Right forelimb (tissue), 1 donor: ENCODE results near the gene UGT2B15.
"Not testable (repeated sequence)": the region's sequence is repeated elsewhere in the genome, so short reads cannot be mapped to it uniquely, and the experiment has no call there.

Source experiments
- DNase-seq: peaks from one replicate; pipeline ENCODE4 v3.0.0-alpha.2; 2018

Gene UGT2B15

DNA sequence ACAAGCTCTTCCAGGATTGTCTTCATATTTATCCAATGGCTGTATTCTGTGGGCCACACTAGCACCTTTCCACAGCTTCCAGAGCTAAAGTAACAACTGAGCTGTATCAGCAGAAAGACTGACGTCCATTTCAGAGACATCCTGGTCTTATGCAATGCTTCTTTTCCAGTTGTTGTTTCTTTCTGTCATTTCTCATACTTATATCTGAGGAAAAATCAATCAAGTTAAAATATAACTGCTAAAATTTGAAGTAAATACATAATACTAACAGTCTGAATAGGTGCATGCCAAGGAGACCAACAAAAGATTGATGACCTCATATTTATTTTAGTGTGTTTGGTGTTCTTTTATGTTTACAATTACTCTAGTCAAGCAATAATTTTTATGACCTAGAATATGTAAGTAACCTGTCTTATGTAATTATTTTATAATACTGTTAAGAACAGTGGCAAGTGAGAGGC, at the start of gene UGT2B15:
UGT2B15 (minus strand) TSS at position 174 of the 461 bp plus-strand sequence; CDS start at position 140, 34 bp downstream.
- not testable (repeated sequence) for DNase-seq

DNA sequence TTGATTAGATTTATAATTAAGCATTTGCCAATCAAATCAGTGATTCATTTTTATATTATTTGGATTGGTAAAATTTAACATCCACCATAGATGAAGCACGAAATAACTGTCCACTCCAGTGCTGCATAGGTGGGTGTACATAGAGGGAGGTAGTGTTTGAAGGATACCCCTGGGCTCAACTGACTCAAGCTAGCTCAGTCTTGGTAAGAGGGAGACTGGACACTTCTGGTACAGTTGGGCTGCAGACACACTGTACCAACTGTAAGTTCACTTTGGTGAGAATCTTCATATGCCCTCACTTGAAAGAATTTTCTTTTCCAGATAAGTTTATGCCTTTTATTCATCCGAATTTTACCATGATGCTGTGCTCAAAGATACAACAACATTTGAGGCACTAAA, 48.6 kb upstream of the UGT2B15 start:
- no peak for DNase-seq

DNA sequence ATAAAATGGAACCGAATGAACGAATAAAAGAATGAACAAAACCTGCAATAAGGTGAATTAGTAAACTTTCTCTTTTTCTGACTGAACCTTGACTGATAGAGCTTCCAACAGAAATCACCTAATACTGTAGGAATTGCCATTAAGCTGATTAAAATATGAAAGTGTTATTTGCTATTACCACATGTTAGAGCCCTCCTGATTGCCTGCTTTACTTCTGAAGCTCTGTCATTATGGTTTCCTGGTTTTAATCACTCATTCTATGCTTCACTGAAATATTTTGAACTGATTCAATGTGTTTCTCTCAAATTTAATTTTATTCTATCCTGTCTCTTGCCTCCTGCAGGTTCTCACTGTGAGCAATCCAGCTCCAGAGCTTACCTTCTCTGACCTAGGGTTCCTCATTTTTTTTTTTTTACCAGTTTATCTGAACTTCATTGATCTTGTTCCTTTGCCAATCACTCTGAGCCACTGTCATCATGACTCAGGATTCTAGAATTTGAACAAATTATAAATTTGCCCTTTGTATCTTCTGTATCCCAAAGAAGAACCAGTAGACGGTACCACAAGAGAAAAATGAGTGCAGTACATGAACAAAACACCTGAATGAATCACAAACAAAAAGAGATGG, 48.1 kb upstream of the UGT2B15 start:
- DNase-seq = no peak

DNA sequence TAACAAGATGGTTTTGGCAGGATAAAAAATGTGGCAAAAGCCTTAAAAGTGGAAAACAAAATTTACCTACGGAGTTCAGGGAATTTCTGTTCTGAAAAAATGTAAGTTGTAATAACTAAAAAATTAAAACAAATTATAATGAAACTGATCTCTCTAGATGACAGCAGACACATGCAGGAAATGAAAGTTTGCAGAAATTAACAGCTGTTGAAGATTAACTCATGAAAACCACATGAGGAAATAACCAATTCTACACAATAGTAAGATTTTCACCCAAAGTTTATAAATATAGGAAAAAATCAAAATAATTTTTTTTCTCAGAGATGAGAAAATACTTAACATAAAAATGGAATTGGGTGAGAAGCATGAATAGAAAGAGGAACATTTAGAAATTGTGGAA, 47.5 kb upstream of the UGT2B15 start:
- DNase-seq = no peak

DNA sequence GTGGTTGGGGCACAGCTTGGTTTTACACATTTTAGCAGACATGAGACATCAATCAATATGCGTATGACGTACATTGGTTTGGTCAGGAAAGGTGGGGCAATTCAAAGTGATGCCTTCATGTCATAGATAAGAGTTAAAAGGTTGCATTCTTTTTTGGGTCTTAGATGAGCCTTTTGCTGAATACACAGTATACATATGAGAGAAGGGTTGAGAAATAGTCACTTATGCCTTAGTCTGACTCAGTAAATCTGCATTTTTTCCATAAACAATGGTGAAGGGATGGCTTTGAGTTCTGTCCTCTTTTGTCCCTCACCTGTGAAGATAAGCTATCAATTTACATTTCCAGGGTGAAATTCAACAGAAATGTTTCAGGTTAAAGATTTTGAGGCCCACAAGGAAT, 43.9 kb upstream of the UGT2B15 start:
- no peak for DNase-seq

DNA sequence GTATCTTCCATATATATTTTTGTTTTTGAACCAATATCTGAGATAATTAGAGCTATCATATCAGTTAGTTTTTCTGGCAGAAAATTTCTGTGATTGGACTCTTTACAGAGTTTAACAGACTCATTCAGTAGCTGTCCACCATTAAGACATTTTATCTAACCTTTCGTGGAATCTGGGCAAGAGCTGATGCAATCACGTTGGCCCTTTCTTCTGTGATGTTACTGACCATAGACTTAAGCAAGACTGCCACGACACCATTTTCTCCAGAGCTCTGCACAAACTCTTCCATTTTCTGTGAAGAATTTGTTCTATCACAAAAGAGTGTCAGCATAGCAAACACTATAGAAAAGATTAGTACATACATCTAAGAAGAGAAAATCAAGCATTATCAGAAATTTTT, 41.8 kb upstream of the UGT2B15 start:
- DNase-seq = no peak

DNA sequence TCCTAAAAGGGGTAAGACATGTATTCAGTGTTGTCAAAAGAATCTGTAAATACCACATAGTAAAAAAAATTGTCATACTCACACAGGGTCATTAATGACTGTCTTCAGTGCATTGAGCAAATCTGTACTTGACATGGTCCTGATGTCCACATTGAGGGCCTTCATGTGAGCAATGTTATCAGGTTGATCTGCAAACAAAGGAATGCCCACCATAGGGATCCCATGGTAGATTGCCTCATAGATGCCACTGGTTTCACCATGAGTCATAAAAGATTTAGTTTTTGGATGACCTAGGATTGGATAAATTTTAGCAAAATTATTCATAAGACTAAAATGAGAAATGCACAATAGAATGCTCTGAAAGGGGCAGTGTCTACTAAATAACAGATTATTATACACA, 38.1 kb upstream of the UGT2B15 start:
- no peak for DNase-seq

DNA sequence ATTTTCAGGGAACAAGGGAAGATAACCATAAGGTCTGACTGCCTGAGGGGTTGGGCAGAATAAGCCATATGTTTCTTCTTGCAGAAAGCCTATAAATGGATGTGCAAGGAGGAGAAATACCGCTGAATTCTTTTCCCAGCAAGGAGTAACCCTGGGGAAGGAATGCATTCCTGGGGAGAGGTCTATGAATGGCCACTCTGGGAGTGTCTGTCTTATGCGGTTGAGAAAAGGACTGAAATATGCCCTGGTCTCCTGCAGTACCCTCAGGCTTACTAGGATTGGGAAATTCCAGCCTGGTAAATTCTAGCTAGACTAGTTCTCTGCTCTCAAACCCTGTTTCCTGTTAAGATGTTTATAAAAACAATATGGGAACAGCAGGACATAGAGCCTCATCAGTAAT, 32.7 kb upstream of the UGT2B15 start:
- DNase-seq = not testable (repeated sequence)

DNA sequence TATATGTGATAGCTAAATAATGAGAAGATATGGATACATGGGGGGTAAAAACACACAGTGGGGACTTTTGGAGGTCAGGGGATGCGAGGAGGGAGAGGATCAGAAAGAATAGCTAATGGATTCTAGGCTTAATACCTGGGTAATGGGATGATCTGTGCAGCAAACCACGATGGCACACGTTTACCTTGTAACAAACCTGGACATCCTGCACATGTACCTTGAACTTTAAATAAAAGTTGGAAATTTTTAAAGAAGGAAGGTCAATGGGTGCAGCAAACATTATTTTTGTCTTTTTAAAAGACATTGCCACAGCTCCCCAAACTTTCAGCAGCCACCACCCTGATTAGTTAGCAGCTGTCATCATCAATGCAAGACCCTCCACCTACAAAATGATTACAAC, 29.7 kb upstream of the UGT2B15 start:
- no peak for DNase-seq

DNA sequence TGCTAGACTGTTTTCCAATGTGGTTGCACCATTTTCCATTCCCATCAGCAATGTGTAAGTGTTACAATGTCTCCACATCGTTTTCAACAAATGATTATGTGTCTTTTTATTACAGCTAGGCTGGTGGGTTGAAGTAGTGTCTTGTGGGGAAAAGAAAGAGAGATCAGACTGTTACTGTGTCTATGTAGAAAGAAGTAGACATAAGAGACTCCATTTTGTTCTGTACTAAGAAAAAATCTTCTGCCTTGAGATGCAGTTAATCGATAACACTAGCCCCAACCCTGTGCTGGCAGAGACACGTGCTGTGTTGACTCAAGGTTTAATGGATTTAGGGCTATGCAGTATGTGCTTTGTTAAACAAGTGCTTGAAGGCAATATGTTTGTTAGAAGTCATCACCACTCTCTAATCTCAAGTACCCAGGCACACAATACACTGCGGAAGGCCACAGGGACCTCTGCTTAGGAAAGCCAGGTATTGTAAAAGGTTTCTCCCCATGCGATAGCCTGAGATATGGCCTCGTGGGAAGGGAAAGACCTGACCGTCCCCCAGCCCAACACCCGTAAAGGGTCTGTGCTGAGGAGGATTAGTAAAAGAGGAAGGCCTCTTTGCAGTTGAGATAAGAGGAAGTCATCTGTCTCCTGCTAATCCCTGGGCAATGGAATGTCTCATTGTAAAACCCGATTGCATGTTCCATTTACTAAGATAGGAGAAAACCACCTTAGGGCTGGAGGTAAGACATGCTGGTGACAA, 23.0 kb upstream of the UGT2B15 start:
- DNase-seq = no peak

DNA sequence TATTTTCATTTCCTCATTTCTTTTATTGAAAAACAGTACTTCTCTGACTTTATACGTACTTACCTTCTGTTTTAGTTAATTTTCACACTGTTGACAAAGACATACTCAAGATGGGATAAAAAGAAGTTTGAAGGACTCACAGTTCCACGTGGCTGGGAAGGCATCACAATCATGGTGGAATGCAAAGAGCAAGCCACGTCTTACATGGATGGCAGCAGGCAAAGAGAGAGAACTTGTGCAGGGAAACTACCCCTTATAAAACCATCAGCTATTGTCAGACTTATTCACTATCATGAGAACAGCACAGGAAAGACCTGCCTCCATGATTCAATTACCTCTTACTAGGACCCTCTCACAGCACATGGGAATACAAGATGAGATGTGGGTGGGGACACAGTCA, 20.7 kb upstream of the UGT2B15 start:
- DNase-seq = no peak

DNA sequence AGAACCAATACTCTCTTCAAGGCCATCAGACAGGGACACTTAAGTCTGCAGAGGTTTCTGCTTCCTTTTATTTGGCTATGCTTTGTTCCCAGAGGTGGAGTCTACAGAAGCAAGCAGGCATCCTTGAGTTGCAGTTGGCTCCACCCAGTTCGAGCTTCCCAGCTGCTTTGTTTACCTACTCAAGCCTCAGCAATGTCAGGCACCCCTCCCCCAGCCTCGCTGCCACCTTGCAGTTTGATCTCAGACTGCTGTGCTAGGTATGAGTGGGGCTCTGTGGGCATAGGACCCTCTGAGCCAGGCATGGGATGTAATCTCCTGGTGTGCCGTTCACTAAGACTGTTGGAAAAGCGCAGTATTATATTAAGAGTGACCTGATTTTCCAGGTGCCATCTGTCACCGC, 12.6 kb upstream of the UGT2B15 start:
- no peak for DNase-seq

DNA sequence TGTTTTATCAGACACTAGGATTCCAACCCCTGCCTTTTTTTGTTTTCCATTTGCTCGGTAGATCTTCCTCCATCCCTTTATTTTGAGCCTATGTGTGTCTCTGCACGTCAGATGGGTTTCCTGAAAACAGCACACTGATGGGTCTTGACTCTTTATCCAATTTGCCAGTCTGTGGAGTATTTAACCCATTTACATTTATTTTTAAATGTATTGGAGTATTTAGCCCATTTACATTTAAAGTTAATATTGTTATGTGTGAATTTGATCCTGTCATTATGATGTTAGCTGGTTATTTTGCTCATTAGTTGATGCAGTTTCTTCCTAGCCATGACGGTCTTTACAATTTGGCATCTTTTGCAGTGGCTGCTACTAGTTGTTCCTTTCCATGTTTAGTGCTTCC, 10.8 kb upstream of the UGT2B15 start:
- not testable (repeated sequence) for DNase-seq

DNA sequence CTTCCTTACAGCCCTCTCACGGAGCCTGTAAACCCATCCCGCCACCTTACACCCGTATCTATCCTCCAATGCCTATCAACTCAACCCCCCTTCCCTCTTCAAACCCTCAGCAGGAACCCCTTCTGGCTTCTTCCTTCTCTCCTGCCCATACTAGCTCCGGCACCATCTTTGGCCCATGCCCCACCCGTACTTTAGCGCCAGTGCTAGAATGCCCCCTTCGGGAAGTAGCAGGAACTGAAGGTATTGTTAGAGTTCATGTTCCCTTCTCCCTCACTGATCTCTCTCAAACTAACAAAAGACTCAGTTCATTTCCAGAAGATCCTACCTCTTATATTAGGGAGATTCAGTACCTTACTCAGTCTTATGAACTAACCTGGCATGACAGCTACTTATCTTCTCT, 2.7 kb upstream of the UGT2B15 start:
- DNase-seq = no peak

DNA sequence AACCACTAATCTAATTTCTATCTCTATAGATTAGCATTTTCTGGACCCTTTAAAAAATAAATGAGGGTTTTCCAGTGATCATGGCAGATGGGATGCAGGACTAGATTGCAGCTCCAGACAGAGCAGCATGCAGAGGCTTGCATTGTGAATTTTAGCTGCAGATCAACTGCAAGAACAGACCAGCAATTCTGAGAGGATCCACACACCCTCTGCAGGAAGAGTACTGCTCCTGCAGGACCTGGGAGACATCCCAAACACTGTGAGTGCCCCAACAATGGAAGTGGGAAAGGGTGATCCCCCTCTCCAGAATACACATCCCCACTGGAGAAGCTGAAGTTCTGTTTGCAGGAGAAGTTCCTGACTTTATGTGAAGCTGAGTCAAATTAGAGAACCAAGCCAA, 765 bp upstream of the UGT2B15 start:
- DNase-seq = not testable (repeated sequence)

DNA sequence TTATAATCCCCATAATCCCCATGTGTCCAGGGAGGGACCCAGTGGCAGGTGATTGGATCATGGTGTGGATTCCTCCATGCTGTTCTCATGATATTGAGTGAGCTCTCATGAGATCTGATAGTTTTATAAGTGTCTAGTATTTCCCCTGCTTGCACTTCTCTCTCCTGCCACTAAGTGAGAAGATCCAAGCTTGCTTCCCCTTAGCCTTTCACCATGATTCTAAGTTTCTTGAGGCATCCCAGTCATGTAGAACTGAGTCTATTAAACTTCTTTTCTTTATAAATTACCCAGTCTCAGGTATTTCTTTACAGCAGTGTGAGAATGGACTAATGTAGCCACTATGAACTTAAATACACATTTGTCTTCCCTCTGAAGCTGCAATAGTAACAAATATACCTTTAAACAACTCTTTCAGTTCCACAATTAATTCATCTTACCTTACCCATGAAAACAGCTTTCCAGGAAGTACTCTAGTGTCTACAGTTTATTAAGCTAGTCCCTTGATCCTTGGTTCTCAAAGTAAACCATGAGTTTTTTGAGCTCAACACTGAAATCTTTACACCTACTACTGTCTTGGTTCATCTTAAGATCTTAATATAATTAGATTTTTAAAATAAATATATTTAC, 1.8 kb downstream of the UGT2B15 start:
- not testable (repeated sequence) for DNase-seq

DNA sequence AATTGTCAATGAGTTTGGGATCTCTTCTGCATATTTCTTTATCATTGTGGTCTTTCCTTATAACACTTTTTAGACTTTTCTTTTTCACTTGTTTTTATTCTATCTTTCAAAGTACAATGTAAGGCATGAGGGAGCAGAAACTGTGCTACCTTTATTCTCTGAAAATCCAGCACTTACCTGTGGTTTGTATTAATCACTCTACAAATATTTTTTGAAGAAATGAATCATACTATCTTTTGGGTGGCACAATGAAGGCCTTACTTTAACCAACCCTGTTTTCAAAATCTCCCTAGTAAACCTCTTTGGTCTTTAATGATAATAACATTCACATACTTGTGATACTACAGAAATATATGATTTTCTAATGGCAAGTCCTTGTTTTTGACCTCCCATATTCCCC, 2.9 kb downstream of the UGT2B15 start:
- not testable (repeated sequence) for DNase-seq

DNA sequence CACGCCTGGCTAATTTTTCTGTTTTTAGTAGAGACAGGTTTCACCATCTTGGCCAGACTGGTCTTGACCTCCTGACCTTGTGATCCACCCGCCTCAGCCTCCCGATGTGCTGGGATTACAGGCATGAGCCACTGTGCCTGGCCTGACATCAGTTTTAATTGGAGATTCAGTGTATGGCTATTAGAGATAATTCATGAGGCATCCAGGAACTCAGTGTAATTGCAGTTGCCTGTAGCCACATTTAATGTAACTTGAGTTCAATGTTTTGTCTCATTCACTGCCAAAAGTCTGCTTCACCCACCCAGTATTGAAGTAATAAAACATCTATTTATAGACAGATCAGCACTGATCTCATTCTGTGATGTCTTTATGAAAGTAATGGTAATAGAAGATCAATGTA, 5.7 kb downstream of the UGT2B15 start:
- DNase-seq = not testable (repeated sequence)

DNA sequence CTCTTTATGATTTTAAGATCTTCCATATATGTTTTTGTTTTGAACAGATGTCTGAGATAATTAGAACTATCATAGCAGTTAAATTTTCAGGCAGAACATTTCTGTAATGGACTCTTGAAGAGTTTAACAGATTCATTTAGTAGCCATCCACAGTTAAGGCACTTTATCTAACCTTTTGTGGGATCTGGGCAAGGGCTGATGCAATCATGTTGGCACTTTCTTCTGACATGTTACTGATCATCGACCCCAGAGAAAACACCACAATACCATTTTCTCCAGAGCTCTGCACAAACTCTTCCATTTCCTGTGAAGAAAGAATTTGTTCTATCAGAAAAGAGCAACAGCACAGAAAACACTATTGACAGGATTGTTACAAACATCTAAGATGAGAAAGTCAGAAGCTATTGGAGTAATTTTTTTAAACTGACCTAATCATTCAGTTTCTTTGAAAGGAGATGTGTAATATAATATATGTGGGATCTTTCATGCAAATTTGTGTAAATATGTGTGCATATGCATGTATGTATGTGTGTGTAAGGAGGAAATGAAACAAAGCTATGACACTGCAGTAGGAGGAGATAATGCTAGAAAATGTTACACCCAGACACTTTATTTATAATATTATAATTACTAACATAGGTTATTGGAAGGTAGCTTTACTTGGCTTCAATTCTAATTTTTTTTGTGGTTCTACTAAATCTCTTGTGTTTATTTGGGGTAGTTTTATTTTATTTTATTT, 7.4 kb downstream of the UGT2B15 start:
- DNase-seq = not testable (repeated sequence)

DNA sequence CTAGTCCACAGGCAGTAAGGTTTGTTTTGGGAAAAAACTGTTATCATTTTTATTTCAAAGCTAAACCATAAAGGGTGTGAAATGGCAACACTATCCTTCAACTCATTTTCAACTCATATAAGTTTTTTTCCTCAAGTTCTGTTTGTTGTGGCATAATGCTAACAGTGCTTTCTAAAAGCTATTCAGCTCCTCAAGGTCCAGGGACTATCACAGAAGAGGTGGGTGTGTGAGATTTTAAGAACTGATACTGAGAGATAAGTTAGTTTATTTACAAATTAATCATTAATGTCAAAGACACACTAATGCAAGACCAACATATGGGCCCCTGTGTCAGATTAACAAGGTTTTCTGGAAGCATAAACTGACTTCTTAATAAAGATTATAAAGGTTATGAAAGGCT, 11.8 kb downstream of the UGT2B15 start:
- no peak for DNase-seq

DNA sequence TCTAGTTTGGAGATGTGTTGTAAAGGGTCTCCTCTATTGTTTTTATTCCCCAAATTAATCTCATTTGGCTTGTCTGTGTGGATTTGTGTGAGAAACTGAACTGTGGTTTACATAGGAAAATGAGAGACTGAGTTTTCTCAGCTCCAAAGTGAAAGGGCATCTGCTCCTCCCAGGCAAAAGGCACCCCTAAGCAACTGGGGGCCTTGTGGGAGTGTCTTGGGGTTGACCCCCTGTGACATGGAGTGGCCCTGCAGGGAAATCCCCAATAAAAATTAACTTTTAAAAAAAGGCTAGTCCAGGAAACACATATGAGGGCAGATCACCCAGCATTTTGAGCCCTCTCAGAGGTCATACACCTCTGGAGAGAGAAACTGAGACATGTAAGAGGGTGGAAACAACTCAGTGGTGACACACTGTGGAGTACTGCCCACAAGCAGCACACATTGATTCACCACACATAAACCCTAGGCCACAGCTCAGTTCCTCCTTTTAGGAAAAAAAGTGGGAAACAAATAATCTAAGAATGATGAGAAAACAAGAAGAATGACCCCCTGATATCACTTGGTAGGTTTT, 13.3 kb downstream of the UGT2B15 start:
- DNase-seq = not testable (repeated sequence)

DNA sequence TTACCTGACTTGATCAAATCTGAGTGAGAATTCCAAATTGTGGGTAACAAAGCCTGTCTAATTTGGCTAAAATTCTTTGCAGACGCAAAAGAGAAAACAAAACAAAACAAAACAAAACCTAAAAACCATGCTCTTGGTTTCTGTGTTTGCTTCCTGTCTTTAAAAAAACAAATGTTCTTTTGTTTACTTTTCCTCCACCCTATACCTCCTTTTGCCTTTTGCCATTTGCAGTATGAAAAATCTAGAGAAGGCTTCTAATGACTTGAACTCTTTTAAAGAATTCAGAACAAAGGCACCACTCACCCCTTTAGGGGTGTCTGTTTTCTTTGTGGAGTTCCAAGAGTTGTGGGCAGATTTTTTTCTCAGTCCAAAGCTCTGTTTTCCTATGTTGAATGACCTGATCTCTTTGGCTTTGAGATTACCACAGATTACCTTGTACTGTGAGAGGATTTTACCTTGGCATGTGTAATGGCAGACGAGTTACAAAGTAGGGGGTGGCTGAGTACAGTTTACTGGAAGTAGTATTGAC, 13.9 kb downstream of the UGT2B15 start:
- DNase-seq = not testable (repeated sequence)
